T-helper 2 cell treated with Interferon-gamma antibody and Interleukin-4, amounts not matched to agents 5 μg/mL and 100 μg/mL, for 36 hours (primary cell): ENCODE measurements around the gene TLE5.
"Not testable (repeated sequence)": the region's sequence is repeated elsewhere in the genome, so short reads cannot be mapped to it uniquely, and the experiment has no call there.

Experiments
- DNase-seq: peaks from one replicate; pipeline ENCODE4 v3.0.0; 2021; ENCODE audit warnings: low spot score
- H3K27ac Mint-ChIP-seq: one replicate; pipeline ENCODE4 v1.8.0; 2021; ENCODE audit warnings: mild to moderate bottlenecking, mixed read lengths
- H3K27me3 Mint-ChIP-seq: one replicate; pipeline ENCODE4 v1.8.0; 2021; ENCODE audit warnings: low read depth, mixed read lengths
- H3K36me3 Mint-ChIP-seq: one replicate; pipeline ENCODE4 v1.8.0; 2021; ENCODE audit warnings: low read depth, mixed read lengths
- H3K4me1 Mint-ChIP-seq: one replicate; pipeline ENCODE4 v1.8.0; 2021; ENCODE audit warnings: low read depth, mixed read lengths
- H3K4me3 Mint-ChIP-seq: one replicate; pipeline ENCODE4 v1.8.0; 2022; ENCODE audit warnings: mild to moderate bottlenecking, moderate library complexity, mixed read lengths
- H3K9me3 Mint-ChIP-seq: one replicate; pipeline ENCODE4 v1.8.0; 2021; ENCODE audit warnings: mixed read lengths

The TLE5 gene

GRCh38 chr19:3024870-3025548 is 37.3 kb downstream of the TLE5 start:
- Mint-ChIP-seq H3K4me1 (peaks cover 14% of the 10 kb centered on the region), H3K36me3 (no peaks in the 10 kb centered on the region), H3K27me3 (peaks cover 28% of the 10 kb centered on the region), H3K4me3 (no peak overlapping the region), H3K9me3 (no peaks in the 10 kb centered on the region), H3K27ac (no peak overlapping the region)
- no peak for DNase-seq

GRCh38 chr19:3024509-3024869 is 37.8 kb downstream of the TLE5 start:
- H3K27me3 Mint-ChIP-seq = peaks cover 23% of the 10 kb centered on the region
- no peaks in the 10 kb centered on the region for H3K9me3 Mint-ChIP-seq
- peaks cover 14% of the 10 kb centered on the region for H3K4me1 Mint-ChIP-seq
- peak overlapping the region; percentile 20 for H3K27ac Mint-ChIP-seq
- no peak for DNase-seq
- H3K36me3 Mint-ChIP-seq = no peaks in the 10 kb centered on the region
- H3K4me3 Mint-ChIP-seq = no peak overlapping the region

GRCh38 chr19:3020321-3020960 is 41.9 kb downstream of the TLE5 start:
- no peak for DNase-seq
- Mint-ChIP-seq H3K4me1 (peaks cover 14% of the 10 kb centered on the region), H3K36me3 (no peaks in the 10 kb centered on the region), H3K27ac (no peak overlapping the region), H3K9me3 (no peaks in the 10 kb centered on the region), H3K27me3 (peaks cover 7% of the 10 kb centered on the region), H3K4me3 (no peak overlapping the region)

- no peaks in the 10 kb centered on the region for H3K36me3 Mint-ChIP-seq
- no peak overlapping the region for H3K27ac Mint-ChIP-seq
- no peak for DNase-seq
- peaks cover under 1% of the 10 kb centered on the region for H3K27me3 Mint-ChIP-seq
- H3K4me3 Mint-ChIP-seq = no peak overlapping the region
- peaks cover 12% of the 10 kb centered on the region for H3K4me1 Mint-ChIP-seq
- no peaks in the 10 kb centered on the region for H3K9me3 Mint-ChIP-seq
Measured at GRCh38 chr19:3019211-3019854, 43.0 kb downstream of the TLE5 start.

- no peaks in the 10 kb centered on the region for H3K27me3 Mint-ChIP-seq
- H3K36me3 Mint-ChIP-seq = no peaks in the 10 kb centered on the region
- H3K27ac Mint-ChIP-seq = no peak overlapping the region
- no peak for DNase-seq
- no peaks in the 10 kb centered on the region for H3K9me3 Mint-ChIP-seq
- peaks cover 5% of the 10 kb centered on the region for H3K4me1 Mint-ChIP-seq
- no peak overlapping the region for H3K4me3 Mint-ChIP-seq
Measured at GRCh38 chr19:3017923-3018322, 44.4 kb downstream of the TLE5 start.

- H3K9me3 Mint-ChIP-seq = no peaks in the 10 kb centered on the region
- H3K4me3 Mint-ChIP-seq = no peak overlapping the region
- no peak for DNase-seq
- no peaks in the 10 kb centered on the region for H3K27me3 Mint-ChIP-seq
- no peak overlapping the region for H3K27ac Mint-ChIP-seq
- no peaks in the 10 kb centered on the region for H3K36me3 Mint-ChIP-seq
- H3K4me1 Mint-ChIP-seq = no peaks in the 10 kb centered on the region
Measured at GRCh38 chr19:3015126-3016057, 46.9 kb downstream of the TLE5 start.

- no peaks in the 10 kb centered on the region for H3K9me3 Mint-ChIP-seq
- H3K27me3 Mint-ChIP-seq = no peaks in the 10 kb centered on the region
- H3K36me3 Mint-ChIP-seq = no peaks in the 10 kb centered on the region
- H3K4me1 Mint-ChIP-seq = no peaks in the 10 kb centered on the region
- DNase-seq = no peak
- no peak overlapping the region for H3K27ac Mint-ChIP-seq
- no peak overlapping the region for H3K4me3 Mint-ChIP-seq
Measured at GRCh38 chr19:3014135-3014534, 48.2 kb downstream of the TLE5 start.

- DNase-seq = no peak
Measured at GRCh38 chr19:3013263-3013725, 49.0 kb downstream of the TLE5 start.

GRCh38 chr19:3012621-3013262 is 49.6 kb downstream of the TLE5 start:
- no peaks in the 10 kb centered on the region for H3K36me3 Mint-ChIP-seq
- no peaks in the 10 kb centered on the region for H3K9me3 Mint-ChIP-seq
- H3K4me3 Mint-ChIP-seq = no peak overlapping the region
- H3K27me3 Mint-ChIP-seq = no peaks in the 10 kb centered on the region
- H3K4me1 Mint-ChIP-seq = no peaks in the 10 kb centered on the region
- no peak for DNase-seq
- no peak overlapping the region for H3K27ac Mint-ChIP-seq

More at GRCh38 chr19:3013263-3013725, 49.0 kb downstream of the TLE5 start:
- Mint-ChIP-seq H3K36me3 (no peaks in the 10 kb centered on the region), H3K4me3 (no peak overlapping the region), H3K27me3 (no peaks in the 10 kb centered on the region), H3K4me1 (no peaks in the 10 kb centered on the region), H3K27ac (no peak overlapping the region), H3K9me3 (no peaks in the 10 kb centered on the region)

- not testable (repeated sequence) for DNase-seq, H3K4me1 Mint-ChIP-seq, H3K36me3 Mint-ChIP-seq, H3K27ac Mint-ChIP-seq, H3K27me3 Mint-ChIP-seq, H3K9me3 Mint-ChIP-seq, H3K4me3 Mint-ChIP-seq
Measured at GRCh38 chr19:3012059-3012458, 50.2 kb downstream of the TLE5 start.

GRCh38 chr19:3010871-3011270 is 51.4 kb downstream of the TLE5 start:
- DNase-seq = no peak
- Mint-ChIP-seq H3K4me1 (no peaks in the 10 kb centered on the region), H3K27me3 (no peaks in the 10 kb centered on the region), H3K9me3 (no peaks in the 10 kb centered on the region), H3K27ac (no peak overlapping the region), H3K36me3 (no peaks in the 10 kb centered on the region), H3K4me3 (no peak overlapping the region)

- no peaks in the 10 kb centered on the region for H3K4me1 Mint-ChIP-seq
- H3K9me3 Mint-ChIP-seq = no peaks in the 10 kb centered on the region
- DNase-seq = no peak
- H3K27me3 Mint-ChIP-seq = no peaks in the 10 kb centered on the region
- no peak overlapping the region for H3K27ac Mint-ChIP-seq
- no peaks in the 10 kb centered on the region for H3K36me3 Mint-ChIP-seq
- no peak overlapping the region for H3K4me3 Mint-ChIP-seq
Measured at GRCh38 chr19:3008994-3009393, 53.3 kb downstream of the TLE5 start.

GRCh38 chr19:3007975-3008374 is 54.3 kb downstream of the TLE5 start:
- DNase-seq = no peak
- no peaks in the 10 kb centered on the region for H3K4me1 Mint-ChIP-seq
- no peaks in the 10 kb centered on the region for H3K36me3 Mint-ChIP-seq
- no peaks in the 10 kb centered on the region for H3K9me3 Mint-ChIP-seq
- no peak overlapping the region for H3K4me3 Mint-ChIP-seq
- H3K27ac Mint-ChIP-seq = no peak overlapping the region
- no peaks in the 10 kb centered on the region for H3K27me3 Mint-ChIP-seq
